PFSK-1 (cell line): ENCODE measurements around the gene TASL.

Experiments used
- FOXP2 ChIP-seq: optimal IDR thresholded peaks from 2 replicates; pipeline ENCODE3; 2011; ENCODE audit warnings: borderline replicate concordance, control low read depth, inconsistent platforms; ENCODE audit not compliant: insufficient read depth; ENCODE audit errors: extremely low read length, extremely low read depth
- POLR2AphosphoS5 ChIP-seq: IDR thresholded peaks from 2 replicates; pipeline ENCODE4 v1.6.1; 2012; ENCODE audit warnings: low read depth, mild to moderate bottlenecking, control low read depth, low read length, moderate library complexity
- SIN3A ChIP-seq: IDR thresholded peaks from 2 replicates; pipeline ENCODE4 v1.6.1; 2012; ENCODE audit warnings: mild to moderate bottlenecking, low read length, moderate library complexity, borderline replicate concordance; ENCODE audit not compliant: insufficient read depth
- TAF1 ChIP-seq: IDR thresholded peaks from 2 replicates; pipeline ENCODE4 v1.6.1; 2012; ENCODE audit warnings: low read length, control low read depth, borderline replicate concordance; ENCODE audit not compliant: insufficient read depth
- TF ChIP-seq, protein P1 (sequence below), 2 experiments: IDR thresholded peaks; 2 replicates each; pipeline versions ENCODE4 v1.6.1 to v1.8.0; 2011 to 2012; ENCODE audit warnings: low read depth in 2 of 2, low read length in 2 of 2, control low read depth in 1 of 2, inconsistent platforms in 1 of 2, mild to moderate bottlenecking in 1 of 2, moderate library complexity in 1 of 2; ENCODE audit not compliant: insufficient read depth in 1 of 2

Gene TASL

DNA sequence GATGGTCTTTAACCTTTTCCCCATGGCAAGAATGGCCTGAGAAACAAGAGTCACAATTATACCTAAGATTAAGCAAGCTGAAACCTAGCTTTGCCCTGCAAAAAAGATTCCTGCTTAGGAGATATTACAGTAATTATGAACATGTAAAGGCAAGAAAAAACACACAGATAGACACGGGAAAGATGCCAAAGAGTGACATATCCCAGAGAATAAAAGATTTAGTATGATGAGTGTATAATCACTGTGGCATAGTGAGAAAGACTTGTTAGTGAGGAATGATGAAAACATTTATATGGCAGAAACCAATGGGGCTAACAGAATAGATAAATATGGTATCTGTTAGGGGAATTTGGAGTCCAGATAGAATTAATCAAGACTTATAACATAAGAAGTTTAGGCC is 29.6 kb upstream of the TASL start:
- TF ChIP-seq TAF1 (no peak), FOXP2 (no peak), POLR2AphosphoS5 (no peak), SIN3A (no peak)
- TF ChIP-seq, protein P1, sequence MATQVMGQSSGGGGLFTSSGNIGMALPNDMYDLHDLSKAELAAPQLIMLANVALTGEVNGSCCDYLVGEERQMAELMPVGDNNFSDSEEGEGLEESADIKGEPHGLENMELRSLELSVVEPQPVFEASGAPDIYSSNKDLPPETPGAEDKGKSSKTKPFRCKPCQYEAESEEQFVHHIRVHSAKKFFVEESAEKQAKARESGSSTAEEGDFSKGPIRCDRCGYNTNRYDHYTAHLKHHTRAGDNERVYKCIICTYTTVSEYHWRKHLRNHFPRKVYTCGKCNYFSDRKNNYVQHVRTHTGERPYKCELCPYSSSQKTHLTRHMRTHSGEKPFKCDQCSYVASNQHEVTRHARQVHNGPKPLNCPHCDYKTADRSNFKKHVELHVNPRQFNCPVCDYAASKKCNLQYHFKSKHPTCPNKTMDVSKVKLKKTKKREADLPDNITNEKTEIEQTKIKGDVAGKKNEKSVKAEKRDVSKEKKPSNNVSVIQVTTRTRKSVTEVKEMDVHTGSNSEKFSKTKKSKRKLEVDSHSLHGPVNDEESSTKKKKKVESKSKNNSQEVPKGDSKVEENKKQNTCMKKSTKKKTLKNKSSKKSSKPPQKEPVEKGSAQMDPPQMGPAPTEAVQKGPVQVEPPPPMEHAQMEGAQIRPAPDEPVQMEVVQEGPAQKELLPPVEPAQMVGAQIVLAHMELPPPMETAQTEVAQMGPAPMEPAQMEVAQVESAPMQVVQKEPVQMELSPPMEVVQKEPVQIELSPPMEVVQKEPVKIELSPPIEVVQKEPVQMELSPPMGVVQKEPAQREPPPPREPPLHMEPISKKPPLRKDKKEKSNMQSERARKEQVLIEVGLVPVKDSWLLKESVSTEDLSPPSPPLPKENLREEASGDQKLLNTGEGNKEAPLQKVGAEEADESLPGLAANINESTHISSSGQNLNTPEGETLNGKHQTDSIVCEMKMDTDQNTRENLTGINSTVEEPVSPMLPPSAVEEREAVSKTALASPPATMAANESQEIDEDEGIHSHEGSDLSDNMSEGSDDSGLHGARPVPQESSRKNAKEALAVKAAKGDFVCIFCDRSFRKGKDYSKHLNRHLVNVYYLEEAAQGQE (IDR thresholded peaks at IDR 0.05; ENCODE audit: insufficient read depth in 1 of 2, low read depth in 2 of 2, low read length in 2 of 2), result no peak

DNA sequence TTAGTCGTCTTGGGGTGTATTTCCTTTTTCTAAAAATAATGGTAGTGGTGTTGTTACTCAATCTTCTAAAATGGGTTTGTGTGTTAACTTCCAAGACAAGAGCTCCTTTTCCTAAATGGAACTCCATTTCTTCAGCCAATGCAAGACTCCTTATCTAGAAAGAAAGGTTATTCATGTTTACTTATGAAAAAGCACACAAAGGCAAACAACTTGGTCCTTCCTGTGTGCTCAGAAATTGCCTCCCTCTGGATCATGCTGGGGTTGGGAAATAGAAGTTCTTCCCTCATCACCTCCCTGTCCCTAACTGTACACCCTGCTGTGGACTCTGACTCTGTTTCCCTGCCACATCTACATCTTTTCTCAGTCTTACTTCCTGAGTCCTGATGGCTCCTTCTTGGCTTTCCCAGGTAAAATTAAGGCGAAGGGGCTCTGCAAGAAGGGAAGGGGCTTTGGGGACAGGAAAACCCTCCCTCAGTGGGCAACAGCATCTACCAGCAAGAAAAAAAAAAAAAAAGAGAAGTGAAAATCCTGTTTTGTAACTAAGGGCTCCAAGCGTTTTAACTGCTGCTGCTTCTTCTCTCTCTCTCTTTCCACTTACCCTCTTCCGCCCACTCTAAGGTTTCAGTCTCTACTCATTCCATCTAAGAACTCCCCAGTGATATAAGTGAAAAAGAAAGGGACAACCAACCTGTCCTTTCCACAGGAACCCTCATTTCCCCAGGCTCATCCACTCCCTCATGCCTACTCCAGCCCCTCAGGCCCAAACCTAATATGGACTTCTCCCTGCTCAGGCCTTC is 19.8 kb upstream of the TASL start:
- TF ChIP-seq FOXP2 (no peak), SIN3A (no peak), TAF1 (no peak), POLR2AphosphoS5 (no peak)
- TF ChIP-seq, protein P1 (IDR thresholded peaks at IDR 0.05; ENCODE audit: insufficient read depth in 1 of 2, low read depth in 2 of 2, low read length in 2 of 2), result no peak

DNA sequence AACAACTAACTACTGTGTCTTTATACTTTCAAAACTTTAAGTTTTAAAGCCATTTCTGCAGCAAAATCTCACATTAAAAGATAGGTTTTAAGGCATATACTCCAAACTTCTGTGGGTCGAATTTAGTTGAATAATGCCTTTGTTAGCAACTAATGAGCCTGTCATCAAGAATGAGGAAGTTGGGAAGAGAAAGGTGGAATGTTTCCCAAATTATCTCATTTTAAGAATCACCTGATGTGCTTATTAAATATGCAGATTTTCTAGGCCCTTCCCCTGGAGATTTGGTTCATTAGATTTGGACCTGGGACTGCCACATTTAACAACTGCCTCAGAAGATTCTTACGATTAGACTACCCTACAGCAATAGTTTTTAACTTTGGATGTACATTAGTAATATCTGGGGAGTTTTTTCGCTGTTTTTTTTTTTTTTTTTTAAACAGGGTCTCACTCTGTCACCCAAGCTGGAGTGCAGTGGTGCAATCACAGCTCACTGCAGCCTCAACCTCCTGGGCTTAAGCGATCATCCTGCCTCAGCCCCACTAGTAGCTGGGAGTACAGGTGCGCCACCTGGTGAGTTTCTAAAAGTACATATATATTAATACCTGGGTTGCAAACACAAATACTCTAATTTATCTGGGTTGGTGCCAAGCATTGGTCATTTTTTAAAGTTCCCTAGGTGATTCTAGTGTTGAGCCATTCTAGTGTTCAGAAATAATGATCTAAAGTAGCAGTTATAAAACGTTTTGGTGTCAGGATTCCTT is 16.1 kb upstream of the TASL start:
- TF ChIP-seq, protein P1 (IDR thresholded peaks at IDR 0.05; ENCODE audit: insufficient read depth in 1 of 2, low read depth in 2 of 2, low read length in 2 of 2), result no peak
- no peak for TF ChIP-seq TAF1
- no peak for TF ChIP-seq POLR2AphosphoS5
- TF ChIP-seq FOXP2, result no peak
- no peak for TF ChIP-seq SIN3A

DNA sequence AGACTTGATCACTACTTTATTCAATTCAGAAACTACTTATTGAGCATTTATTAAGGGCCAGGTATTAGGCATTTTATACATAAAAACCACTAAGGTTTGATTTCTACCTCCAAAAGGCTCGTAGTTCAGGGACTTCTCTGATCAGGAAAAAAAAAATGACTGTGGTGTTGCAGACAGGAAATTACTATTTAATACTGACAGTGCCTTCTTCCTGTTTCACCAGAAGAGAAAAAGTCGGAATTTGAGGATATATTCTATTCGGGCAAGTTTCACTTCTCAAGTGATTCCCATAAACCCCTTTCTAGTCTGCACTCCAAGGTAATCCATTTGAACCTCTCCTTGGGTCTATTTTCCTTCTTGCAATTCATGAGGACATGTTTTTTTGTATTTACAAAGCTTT is 15.3 kb upstream of the TASL start:
- no peak for TF ChIP-seq SIN3A
- no peak for TF ChIP-seq POLR2AphosphoS5
- TF ChIP-seq TAF1, result no peak
- TF ChIP-seq, protein P1 (IDR thresholded peaks at IDR 0.05; ENCODE audit: insufficient read depth in 1 of 2, low read depth in 2 of 2, low read length in 2 of 2), result no peak
- TF ChIP-seq FOXP2, result no peak
